NCI-H1417 (cell line): ENCODE measurements around the gene RCSD1.

Source experiments
- DNase-seq, 3 experiments: peaks; one replicate each; lab custom pipeline; 2025; lab: John Stamatoyannopoulos, UW

The RCSD1 gene

DNA sequence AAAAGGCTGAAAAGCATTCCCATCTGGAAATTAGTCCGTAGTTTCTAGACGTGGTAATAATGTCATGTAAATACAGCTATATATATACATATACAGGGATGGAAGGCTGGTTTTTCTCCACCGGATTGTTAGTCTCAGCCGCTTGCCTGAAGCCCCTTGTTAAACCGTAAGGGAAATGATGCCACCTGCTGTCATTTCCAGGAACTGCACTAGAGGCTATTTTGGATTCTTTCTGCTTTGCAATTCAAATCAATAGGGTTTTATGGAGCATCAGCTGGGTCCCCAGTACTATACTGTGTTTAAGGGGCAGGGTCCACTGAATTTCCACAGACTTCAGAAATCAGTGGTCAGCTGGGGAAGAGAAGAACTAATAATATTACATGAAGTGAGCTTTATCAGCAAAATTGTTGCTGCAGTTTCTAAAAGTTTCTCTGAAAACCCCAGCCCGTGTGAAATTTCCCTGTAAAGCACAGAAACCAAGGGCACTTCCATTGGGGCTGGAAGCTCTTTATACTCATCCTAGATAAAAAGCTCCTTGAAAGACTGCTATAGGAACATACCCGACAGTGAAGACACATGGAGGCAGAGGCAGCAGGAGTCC, 58.0 kb downstream of the RCSD1 start:
- DNase-seq = peak; percentile 55 to 98 (median 90)

DNA sequence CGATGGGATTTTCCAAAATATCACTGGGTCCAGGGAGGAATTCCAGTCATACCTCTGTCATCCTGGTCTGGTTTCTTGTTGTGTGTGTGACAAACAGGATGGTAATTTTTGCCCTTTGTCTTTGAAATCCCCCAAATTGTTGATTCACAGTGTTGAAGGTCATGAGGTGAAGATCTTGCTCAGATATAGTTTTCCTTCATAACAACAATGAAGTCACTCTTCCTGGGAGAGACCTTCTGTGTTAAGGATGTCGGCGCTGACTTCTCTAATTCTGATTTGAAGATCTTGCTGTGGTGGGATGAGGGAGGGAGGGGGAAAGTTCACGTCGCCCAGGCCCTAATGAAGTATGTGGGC, 59.5 kb downstream of the RCSD1 start:
- no peak for DNase-seq

DNA sequence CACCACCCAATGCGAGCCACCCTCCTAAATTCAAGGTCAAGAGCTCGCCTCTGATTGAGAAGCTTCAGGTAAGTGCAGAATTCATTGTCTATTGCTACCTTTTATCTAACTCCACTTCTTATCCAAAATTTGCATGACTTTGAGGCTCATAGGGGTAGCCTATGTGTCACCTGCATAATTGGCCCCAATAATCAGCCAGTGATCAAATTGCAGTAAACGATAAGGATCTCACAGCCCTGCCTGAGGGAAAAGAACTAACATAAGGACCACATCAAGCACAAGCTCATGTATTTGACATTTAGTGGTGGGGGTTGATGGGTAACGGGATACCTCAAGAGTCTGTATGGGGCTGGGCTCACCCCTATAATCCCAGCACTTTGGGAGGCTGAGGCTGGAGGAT, 60.0 kb downstream of the RCSD1 start:
- no peak for DNase-seq

DNA sequence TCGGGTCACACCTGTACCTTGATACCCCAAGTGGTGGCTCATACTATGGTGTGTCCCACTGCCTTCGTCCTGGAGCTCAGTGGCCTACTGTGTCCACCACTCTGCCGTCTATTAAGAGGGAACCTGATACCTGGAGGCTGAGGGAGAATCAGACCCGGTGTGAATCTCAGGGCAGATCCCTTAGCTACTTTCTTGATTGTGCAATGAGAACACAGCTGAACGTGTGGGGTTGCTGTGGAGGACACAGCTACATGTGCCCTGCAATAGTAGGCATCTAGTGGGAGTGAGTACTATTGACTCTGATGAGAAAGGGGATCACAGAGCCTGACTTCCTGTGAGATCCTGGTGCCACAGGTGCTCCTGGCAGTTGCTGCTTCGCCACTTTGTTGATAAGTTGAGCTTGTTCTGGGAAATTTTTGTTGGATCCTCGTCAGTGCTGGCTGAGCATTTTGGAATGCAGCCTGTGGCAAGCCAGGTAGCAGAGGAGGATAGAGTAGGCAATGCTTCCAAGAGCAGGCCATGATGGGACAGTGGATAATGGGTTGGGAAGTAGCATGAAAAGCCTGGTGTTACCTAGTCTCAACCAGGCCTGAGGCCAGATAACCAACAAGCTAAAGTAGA, 63.5 kb downstream of the RCSD1 start:
- no peak for DNase-seq

DNA sequence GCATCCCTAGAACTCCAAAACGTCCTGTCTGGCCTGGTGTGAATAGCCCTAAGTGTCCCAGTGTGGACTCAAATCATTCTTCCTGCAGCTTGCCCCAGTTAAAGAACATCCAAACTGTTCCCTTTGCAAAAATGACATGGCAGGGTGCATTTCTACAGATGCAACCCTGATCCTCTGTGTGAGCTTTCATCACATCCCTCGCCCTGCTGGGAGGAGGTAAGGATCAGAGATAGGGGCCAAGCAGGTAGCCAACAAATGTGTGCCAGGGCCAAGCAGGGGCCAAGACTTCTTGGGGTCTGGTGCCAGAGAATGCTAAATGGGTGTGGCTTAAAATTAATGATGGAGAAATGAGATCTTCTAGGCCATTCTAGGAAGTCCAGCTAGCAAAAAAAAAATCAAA, 64.7 kb downstream of the RCSD1 start:
- DNase-seq = no peak

DNA sequence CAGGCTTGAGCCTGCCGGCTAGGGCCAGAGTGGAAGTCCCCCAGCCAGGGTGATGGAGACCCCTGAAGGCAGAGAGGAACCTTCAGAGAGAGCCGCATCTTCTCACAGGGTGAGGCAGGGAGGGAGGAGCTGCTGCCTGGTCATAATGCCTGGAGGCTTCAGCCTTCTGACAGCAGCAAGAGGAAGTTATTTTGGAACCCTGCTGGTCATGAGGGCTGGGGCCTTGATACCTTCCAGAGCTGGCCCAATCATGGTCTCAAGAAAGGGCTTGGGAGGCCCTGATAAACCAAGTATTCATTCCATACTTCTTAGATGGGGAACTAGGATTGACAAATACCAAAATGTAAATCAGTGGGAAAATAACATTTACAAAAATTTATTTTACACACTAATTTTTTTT, 65.1 kb downstream of the RCSD1 start:
- no peak for DNase-seq

DNA sequence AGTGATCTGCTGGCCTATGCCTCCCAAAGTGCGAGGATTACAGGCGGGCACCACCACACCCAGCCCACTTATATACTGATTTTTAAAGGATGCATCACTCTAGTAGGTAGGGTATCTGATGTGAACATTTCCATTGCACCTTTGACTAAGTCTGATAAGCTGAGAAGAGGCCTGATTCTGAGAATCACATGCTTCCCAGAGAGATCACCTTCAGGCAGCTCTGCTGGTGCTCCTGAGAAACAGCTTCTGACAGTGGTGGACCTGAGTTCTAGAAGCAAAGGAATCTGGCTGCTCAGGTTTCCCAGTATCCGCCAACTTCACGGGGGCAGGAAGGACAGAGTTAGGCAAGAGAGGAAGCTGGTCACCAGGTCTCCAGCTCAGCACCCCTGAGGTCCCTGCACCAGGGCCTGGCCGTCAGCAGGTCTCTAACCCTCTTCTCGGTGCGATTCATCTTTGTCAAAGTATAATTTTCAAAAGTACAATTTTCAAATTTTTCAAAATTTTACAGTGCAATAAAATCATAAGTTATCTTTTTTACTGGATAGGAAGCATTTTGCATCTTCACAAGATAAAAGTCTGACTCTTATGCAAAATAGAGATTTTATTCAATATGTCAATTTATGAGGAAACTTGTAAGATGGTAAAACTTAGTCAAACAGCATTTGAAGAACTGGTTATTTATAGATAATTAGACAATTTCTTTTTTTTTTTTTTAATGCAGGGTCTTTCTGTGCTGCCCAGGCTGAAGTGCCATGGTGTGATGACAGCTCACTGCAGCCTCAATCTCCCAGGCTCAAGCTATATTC, 65.9 kb downstream of the RCSD1 start:
- DNase-seq = no peak

DNA sequence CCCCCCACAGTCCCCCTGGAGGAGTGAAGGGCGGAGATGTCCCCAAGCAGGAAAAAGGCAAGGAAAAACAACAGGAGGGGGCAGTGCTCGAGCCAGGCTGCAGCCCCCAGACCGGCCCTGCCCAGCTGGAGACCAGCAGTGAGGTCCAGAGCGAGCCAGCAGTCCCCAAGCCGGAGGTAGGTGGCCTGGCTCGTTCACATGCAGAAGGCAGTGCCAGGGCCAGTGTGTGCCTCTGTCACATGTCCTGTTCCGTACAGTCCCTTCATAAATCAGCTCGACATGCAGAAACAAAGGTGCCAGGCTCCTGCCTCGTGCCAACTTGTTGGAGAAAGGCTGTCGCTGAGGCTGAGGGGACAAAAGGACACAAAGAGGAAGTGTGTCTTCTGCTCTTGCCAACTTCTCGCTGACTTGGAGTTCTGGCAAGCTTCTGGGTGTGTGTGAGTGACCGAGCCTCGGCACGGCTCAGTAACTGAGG, 67.7 kb downstream of the RCSD1 start:
- no peak for DNase-seq

DNA sequence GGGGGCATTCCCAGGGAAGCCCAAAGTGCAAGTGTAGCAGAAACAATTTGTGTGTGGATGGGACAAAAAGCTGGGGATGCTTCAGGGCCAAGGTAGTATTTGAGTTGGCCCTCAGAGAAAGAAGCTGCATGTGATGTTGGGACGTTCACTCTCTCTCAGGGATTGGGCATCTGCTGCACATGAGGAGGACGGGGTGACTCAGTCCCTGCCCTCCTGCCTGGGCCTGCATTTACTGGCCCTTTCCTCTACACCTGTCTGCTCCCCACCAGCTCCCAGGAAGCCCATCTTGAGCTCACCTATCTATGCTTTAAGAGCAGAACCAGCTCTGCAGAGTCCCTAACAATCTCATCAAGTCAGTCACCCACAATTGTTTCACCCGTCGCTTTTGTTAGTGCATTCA, 68.3 kb downstream of the RCSD1 start:
- no peak for DNase-seq

DNA sequence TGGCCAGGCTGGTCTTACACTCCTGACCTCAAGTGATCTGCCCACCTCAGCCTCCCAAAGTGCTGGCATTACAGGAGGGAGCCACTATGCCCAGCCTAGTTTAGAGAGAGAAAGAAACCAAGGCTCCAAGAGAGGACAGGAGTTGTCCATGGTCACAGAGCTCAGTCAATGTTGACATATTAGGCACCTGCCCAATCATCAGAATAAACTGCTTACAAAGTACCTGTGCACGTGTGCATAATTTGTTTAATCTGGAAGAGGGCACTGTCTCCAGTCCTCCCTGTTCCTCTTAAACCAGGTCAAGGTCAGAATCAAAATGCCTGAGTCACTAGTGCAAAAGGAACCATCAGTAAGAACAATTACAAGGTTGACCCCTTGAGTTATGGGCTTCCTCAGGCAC, 71.5 kb downstream of the RCSD1 start:
- no peak for DNase-seq

DNA sequence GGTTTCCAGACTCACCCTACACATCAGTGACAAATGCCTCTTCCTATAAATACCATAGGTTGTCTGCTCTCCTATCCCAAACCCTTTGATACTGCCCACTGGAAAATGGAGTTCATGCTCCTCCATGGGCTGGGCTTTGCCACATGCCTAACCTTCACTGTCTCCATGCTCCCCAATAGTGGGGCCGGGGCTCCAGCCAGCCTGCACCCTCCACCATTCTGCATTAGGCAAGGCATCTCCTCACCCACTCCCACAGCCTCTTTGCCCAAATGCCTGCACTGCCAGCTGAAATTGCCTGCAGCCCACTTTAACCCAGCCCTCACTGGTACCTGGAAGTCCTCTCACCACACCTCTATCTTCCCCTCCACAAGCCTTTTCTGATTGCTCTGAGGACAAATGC, 73.5 kb downstream of the RCSD1 start:
- no peak for DNase-seq

DNA sequence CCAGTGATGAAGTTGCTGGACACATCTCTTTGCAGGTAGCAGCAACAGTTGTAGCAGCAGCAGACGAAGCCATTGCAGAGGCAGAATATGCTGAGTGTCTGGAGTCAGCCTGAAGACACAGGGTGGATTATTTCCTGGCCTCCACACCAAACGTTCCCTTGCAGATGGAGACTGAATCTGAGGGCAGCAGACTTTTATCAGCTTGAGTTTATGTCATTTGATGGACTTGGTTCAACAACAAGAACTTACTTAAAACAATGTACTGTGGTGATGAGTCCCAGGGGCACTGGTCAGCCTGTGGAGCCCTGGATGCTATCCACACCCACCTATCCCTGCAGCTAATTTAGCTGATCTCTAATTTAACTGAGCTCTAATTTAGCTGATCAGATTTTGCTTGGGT, 74.7 kb downstream of the RCSD1 start:
- DNase-seq = no peak

DNA sequence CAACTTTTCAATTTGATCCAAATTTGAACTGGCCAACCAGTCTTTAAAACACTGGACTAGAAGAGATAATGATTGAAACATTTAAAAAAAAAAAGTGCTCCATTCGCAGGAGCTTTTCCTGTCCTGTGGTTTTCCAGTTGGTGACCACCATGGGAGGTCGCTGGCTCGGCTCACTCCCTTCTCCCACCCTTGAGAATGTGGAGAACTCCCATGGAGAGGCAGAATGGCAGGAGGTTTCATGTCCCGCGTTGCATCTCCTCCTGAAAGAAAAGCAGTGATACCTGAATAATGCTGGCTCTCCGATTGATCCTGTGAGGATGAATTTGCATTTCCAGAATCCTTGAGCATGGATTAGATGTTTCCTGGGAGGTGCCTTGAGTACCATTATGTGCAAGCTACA, 75.2 kb downstream of the RCSD1 start:
- no peak for DNase-seq

DNA sequence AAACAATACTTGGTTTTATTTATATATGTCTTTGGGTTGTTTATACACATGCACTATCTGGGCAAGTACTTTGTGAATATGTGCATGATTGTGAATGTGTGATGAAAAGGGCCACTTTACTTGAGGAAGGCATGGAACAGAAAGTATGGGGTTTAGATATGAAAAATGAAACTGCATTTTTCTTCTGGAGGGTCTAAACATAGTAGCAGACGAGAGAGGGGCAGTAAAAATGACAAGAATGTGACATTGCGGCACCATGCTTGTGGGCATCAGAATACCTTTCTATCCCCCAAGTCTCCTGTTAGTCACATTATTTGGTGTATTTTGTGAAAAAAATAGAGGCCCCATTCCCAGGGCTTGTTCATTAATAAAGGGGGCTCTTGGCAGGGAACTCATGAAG, 76.3 kb downstream of the RCSD1 start:
- no peak for DNase-seq

DNA sequence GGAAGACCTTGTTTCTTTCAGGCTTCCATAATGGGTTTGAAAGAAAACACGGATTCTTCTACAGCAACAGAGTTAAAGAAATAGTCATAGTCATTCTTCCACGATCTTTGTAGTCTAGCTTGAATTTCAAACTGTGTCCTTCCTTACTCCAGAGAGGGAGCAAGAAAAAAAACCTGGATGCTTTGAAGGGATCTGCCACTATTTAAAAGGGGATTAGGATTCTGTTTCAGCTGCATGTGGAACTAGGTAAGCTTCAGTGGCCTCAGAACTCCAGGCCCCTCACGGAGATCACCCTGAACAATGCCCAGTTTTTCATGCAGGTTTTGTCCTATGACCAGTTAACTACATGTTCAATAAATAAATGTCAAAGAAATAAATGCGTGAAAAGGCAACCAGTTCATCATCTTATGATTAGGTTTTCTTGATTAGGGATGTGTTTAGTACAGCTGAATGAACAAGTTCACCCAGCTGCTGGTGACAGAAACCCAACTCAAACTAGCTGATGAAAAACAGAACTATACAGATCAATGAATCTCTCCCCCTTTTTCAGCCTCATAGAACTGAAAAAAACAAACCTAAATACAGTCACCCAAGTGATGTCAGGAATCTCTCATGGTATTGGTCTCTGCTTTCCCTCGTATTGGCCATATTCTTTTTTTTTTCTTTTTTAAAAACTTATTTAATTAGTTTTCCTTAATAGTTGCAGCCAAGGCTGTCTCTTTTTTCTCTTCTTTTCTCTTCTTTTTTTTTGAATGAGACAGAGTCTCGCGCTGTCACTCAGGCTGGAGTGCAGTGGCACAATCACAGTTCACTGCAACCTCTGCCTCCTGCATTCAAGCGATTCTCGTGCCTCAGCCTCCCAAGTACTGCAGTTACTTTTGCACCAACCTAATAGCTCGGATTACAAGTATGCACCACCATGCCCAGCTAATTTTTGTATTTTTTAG, 77.2 kb downstream of the RCSD1 start:
- no peak for DNase-seq

DNA sequence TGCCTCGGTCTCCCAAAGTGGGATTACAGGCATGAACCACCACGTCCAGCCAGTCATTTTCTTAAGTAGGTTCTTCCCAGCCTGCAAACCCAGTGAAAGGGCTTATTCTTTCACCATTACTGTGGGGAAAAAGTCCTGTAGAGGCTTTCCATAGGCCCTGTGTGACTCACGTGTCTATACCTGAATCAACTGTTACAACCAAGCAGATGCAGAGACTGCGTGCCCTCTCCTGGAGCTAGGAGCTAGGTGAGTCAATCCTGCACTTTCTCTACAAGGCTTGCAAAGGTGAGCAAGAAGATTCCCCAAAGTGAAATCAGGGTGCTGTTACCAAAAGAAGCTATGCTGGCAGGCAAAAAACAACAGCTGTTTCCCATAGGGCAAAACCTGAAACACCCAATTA, 77.9 kb downstream of the RCSD1 start:
- DNase-seq = no peak

DNA sequence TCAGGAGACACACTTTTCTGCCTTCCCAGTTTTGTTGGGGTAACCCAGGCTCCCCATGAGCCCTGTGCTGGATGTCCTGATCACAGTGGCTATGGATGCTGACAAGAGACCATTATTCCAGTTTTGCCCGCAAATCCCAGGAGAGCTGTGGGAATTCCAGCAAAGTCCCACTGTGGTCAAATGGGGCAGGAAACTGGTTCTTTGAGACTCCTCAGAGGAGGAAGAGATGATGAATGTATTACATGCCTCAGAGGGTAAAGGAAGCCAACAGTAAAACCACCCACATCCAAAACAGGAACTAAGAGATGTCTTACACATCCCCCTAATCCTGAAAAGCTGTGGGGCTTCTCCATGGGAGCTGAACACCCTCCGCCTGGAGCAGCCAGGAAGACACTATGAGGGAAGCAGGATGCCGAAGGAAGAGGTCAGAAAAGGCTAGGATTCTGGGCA, 78.9 kb downstream of the RCSD1 start:
- no peak for DNase-seq

DNA sequence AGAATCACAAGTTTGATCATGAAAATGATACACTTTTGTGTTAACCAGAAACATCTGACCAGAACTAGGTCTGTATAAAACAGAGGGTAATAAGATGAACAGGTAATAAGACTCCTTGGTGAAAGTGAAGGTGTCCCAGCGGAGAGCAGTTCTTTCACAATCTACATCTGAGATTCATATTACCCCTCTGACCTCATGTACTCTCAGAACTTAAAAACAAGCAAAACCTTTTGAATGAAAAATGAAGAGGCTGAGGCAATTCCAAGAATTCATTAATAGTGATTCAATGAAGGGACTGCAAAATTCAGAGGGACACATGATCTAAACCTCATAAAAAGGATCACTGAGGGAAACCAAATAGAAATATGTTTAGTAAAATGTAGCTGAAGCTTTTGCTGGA, 80.8 kb downstream of the RCSD1 start:
- no peak for DNase-seq

DNA sequence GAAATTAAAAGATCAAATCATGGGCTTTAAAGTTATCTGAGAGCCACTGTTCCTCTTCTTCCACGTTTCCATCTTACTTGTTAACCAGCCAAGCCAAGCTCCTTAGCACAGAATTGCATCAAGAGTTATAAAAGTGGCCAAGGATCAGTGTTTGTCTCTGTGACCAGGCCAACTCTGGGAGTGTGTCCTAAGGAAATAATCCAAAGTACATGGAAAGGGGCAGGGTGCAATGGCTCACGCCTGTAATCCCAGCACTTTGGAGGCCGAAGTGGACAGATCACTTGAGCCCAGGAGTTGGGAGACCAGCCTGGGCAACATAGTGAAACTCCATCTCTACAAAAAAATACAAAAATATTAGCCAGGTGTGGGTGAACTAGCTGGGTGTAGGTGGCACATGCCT, 81.8 kb downstream of the RCSD1 start:
- DNase-seq = no peak

DNA sequence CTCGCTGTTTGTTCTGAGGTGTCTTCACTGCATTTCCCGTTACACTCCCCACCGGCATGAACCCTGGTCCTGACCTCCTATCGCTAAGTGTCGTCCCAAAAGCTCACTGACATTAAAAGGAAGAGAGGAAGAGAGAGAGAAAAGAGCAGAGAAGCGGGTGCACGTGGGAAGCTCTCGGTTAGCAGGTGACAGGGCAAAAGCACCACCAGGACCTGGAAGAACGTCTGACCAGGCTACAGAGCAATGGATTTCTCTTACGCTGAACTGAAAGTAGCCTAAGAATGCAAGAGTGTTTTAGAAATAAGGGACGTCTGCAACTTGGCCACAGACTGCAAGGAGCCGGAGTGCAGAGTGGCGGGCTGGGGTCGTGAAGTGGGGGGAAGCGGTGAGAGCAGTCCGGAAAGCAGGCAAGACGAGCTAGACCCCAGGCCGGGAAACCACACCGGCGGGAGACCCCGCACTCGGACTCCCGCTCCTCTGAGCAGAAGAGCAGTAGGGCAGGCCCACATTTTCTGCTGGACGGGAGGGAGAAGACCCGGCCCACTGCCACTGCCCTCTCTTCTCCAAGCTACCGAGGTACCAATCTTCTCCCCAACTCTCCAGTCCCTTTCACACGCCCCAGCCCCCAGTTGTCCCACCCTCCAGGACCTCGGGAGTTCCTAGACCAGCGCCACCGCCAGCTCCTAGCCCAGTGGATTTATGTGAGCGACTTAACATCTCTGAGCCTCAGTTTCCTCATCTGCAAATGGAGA, 83.5 kb downstream of the RCSD1 start:
- no peak for DNase-seq

DNA sequence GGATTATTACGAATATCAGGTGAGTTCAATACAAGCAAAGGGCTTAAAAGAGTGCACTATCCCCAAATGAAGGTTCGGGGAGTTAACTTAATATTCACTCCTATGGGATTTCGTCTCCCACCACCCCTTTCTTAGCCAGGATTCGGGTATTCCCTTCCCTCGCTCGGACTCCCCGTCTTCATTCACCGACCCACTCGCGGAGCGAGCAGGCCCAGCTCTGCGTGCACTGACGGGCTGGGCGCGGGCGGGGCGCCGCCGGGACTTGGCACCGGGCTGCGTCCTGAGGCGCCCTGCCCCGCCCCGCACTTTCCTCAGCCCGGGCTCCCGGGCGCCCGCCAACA, 84.0 kb downstream of the RCSD1 start:
- no peak for DNase-seq
